ENCODE measurements around the gene JAZF1.
A peak's percentile ranks its signal among the peaks of the same experiment; 100 is the strongest.

The JAZF1 gene

DNA sequence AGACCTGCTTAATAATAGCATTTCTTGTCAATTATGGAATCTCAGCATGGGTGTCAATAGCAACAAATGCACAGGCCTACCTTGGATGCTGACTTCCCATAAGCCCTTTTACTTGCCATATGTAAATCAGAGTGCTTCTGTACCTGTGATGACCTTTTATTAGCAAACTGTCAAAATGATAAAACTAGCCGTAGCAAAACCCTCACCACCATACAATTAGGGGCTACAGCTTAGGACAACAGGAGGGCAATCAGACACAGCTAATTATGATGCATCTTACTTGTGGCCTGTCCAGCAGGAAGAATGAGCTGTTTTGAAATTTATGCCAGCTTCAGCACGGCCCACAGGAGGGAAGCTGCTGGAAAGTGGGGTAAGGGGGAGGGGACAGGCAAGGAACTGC is 239.1 kb downstream of the JAZF1 start:
- in situ Hi-C loops (cut with HindIII; ENCODE audit: low sequenced_read_pairs) = no loop called here
- TF ChIP-seq, protein P1, sequence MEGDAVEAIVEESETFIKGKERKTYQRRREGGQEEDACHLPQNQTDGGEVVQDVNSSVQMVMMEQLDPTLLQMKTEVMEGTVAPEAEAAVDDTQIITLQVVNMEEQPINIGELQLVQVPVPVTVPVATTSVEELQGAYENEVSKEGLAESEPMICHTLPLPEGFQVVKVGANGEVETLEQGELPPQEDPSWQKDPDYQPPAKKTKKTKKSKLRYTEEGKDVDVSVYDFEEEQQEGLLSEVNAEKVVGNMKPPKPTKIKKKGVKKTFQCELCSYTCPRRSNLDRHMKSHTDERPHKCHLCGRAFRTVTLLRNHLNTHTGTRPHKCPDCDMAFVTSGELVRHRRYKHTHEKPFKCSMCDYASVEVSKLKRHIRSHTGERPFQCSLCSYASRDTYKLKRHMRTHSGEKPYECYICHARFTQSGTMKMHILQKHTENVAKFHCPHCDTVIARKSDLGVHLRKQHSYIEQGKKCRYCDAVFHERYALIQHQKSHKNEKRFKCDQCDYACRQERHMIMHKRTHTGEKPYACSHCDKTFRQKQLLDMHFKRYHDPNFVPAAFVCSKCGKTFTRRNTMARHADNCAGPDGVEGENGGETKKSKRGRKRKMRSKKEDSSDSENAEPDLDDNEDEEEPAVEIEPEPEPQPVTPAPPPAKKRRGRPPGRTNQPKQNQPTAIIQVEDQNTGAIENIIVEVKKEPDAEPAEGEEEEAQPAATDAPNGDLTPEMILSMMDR (IDR thresholded peaks at IDR 0.05; ENCODE audit: low read depth, low read length) = no peak
- H3K4me3 ChIP-seq (ENCODE audit: low read depth, low read length) = no peak overlapping the region
- no peak for DNase-seq (ENCODE audit: low read depth, low spot score)

DNA sequence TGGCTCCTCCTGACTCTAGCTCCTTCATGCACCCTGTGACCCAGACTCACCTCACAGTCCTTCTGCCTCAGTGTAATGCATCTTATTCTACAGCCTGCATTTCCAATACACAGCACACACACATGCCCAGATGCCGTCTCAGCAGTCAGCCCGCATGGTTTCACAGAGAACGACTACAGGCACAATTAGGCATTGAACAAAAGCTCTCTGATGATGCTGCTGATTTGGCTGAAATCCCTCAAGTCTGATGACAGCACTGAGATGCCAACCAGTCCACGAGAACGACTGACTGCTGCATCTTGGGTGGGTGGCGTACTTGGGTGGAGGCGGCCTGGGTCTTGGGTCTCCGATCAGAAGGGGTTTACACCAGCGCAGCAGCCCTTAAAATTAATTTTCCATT is 240.3 kb downstream of the JAZF1 start:
- TF ChIP-seq, protein P1 (IDR thresholded peaks at IDR 0.05; ENCODE audit: low read depth, low read length) = no peak
- in situ Hi-C loops (cut with HindIII; ENCODE audit: low sequenced_read_pairs) = no loop called here
- no peak overlapping the region for H3K4me3 ChIP-seq (ENCODE audit: low read depth, low read length)
- no peak for DNase-seq (ENCODE audit: low read depth, low spot score)

DNA sequence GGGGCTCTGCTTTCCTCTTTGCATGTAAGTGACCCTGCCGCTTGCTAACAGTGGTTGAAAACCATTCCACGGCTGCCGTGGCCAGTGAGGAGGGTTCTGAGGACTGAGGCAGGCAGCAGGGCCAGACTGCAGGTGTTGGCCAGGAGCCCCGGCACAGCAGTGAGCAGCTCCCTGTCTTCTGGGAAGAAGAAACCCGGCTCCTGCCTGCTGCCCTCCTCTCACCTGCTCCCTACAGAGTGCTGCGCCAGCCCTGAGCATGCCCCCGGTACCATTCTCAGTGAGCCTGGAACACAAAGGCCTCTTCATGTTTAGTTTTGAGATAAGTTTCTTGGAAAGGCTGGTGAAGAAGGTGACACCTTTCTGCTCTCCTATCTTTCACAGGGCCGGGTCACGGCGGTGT is 240.7 kb downstream of the JAZF1 start:
- in situ Hi-C loops (cut with HindIII; ENCODE audit: low sequenced_read_pairs) = no loop called here
- H3K4me3 ChIP-seq (ENCODE audit: low read depth, low read length) = no peak overlapping the region
- TF ChIP-seq, protein P1 (IDR thresholded peaks at IDR 0.05; ENCODE audit: low read depth, low read length) = no peak
- no peak for DNase-seq (ENCODE audit: low read depth, low spot score)

DNA sequence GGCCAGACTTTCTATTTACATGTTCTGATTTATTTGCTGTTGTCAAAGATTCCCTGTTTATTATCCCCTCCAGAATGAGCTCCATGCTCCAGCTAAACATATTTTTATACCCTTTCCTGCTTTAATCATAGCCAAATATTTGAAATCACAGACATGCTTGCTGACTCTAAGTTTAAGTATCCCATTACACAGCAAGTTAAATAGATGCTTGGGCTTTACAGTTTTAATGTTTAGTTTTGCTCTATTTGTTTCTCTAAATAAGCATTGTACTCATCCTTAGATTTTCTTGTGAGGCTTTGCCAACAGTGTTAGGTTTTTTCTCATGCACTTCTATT is 243.9 kb downstream of the JAZF1 start:
- DNase-seq (ENCODE audit: low read depth, low spot score) = no peak
- in situ Hi-C loops (cut with HindIII; ENCODE audit: low sequenced_read_pairs) = no loop called here
- TF ChIP-seq, protein P1 (IDR thresholded peaks at IDR 0.05; ENCODE audit: low read depth, low read length) = no peak
- H3K4me3 ChIP-seq (ENCODE audit: low read depth, low read length) = no peak overlapping the region

DNA sequence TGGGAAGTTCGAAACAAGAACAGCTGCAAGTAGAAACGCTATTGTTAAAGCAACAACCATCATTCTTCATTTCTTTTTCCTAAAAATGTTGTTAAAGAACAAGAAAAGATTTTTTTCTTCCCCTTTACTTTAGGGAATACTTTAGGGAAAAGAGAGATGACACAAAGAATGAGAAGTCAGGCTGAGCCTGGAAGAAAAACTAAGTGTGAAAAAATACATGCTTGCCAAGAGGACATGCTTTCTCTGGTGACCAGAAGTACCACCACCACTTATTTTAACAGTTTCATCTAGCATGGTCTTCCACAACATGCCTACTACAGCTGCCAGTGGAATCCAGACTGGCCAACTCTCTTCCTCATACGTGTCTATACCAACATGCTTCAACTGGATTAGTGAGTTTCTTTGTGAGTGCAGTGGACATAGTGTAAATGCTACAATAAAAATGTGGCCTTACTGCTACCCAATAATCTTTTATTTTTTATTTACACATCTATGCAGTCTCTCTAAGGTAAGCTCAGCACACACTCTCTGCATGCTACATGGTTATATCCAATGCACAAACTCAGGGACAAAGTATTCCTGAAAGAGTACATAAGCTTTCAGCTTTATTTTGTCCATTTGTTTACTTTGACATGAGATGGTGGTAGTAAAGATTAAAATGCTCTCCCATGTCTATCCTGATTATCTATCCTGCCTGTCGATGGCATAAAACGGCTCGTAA is 244.4 kb downstream of the JAZF1 start:
- in situ Hi-C loops (cut with HindIII; ENCODE audit: low sequenced_read_pairs) = no loop called here
- no peak overlapping the region for H3K4me3 ChIP-seq (ENCODE audit: low read depth, low read length)
- DNase-seq (ENCODE audit: low read depth, low spot score) = no peak
- TF ChIP-seq, protein P1 (IDR thresholded peaks at IDR 0.05; ENCODE audit: low read depth, low read length) = no peak

DNA sequence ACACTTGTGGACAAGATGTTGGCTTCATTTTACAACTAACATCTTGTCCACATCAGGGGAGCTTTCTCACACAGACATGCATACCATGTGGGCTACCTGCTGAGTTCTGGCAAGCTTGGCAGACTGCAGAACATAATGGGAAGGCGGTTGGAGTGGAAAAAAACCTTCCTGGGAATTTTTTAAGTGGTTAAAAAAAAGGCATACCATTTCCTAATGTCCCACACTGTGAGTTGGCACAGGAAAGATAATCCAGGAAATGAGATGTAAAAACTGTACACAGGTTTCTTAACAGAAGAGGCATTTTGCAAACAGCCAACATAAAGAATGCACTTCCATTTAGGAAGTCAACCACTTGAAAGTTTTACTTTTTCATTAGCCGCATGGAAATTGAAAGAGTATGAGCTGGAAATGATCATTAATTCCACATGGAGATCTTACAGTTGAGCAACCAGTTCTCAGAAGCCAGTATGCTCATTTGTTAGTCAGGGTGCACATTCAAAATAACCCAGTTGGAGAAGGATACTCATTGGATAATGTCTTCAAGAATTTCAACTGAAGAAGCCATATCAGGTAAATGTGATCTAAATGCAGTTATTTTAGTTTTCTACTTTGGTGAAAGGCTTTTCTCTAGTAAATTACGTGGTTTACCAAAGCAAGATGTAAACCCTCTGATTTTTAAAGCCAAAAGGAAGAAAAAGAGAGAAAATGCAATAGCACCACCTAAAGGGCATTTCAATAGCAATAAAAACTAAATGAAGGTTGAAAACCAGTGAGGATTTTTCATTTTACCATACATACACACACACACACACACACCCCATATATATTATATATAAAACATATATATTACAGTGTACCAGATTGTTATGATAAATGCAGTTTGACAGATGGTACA is 246.7 kb downstream of the JAZF1 start:
- peak; percentile 91 for DNase-seq (ENCODE audit: low read depth, low spot score)
- in situ Hi-C loops (cut with HindIII; ENCODE audit: low sequenced_read_pairs) = no loop called here
- TF ChIP-seq, protein P1 (IDR thresholded peaks at IDR 0.05; ENCODE audit: low read depth, low read length) = peak; percentile 37
- H3K4me3 ChIP-seq (ENCODE audit: low read depth, low read length) = no peak overlapping the region
